Activated CD4-positive, alpha-beta T cell treated with anti-CD3 and anti-CD28 coated beads for 4 hours (primary cell): Measurements from ENCODE around the gene THEMIS2.
A peak's percentile ranks its signal among the peaks of the same experiment; 100 is the strongest.

Experiments
- DNase-seq, 2 donors: peaks; one replicate each; pipeline ENCODE4 v3.0.0-alpha.2; 2020

Gene THEMIS2

GRCh38 chr1:27886744-27887143 is 14.4 kb downstream of the THEMIS2 start:
- no peak for DNase-seq

GRCh38 chr1:27887215-27888021 is 15.1 kb downstream of the THEMIS2 start:
- DNase-seq, result peak in 1 of 2 donors; percentile 35

- DNase-seq, result no peak
These were observed 17.2 kb downstream of the THEMIS2 start for GRCh38 chr1:27889506-27889905.

GRCh38 chr1:27891196-27891889 is 19.0 kb downstream of the THEMIS2 start:
- peak in 1 of 2 donors; percentile 33 for DNase-seq

- no peak for DNase-seq
These were observed 22.2 kb downstream of the THEMIS2 start for GRCh38 chr1:27894521-27894920.

- no peak for DNase-seq
These were observed 34.4 kb downstream of the THEMIS2 start for GRCh38 chr1:27906759-27907158.

GRCh38 chr1:27912429-27912828 is 40.1 kb downstream of the THEMIS2 start:
- no peak for DNase-seq

GRCh38 chr1:27915082-27915575 is 42.8 kb downstream of the THEMIS2 start:
- no peak for DNase-seq

GRCh38 chr1:27922272-27922671 is 49.9 kb downstream of the THEMIS2 start:
- DNase-seq, result no peak

GRCh38 chr1:27928216-27928954 is 56.0 kb downstream of the THEMIS2 start:
- DNase-seq, result no peak

GRCh38 chr1:27931184-27931583 is 58.8 kb downstream of the THEMIS2 start:
- DNase-seq, result no peak

- no peak for DNase-seq
These were observed 59.4 kb downstream of the THEMIS2 start for GRCh38 chr1:27931759-27932158.

- DNase-seq, result no peak
These were observed 62.6 kb downstream of the THEMIS2 start, which contains the start of gene SMPDL3B for GRCh38 chr1:27934818-27935549. Gene SMPDL3B, plus strand, starts transcription at chr1:27935000. Its CDS starts 184 bp downstream, at chr1:27935184.

GRCh38 chr1:27935721-27936120 is 63.4 kb downstream of the THEMIS2 start:
- DNase-seq, result no peak
